ENCODE measurements around the gene NKX2-4.

Gene NKX2-4

GRCh38 chr20:21364413-21364812 lies 32.9 kb downstream of the NKX2-4 start:
- TF ChIP-seq CTCF (IDR thresholded peaks at IDR 0.05) = no peak

GRCh38 chr20:21361266-21361665 lies 36.1 kb downstream of the NKX2-4 start:
- TF ChIP-seq CTCF (IDR thresholded peaks at IDR 0.05) = no peak

- TF ChIP-seq CTCF (IDR thresholded peaks at IDR 0.05) = no peak
These were observed 36.6 kb downstream of the NKX2-4 start for GRCh38 chr20:21360705-21361104.

- no peak for TF ChIP-seq CTCF (IDR thresholded peaks at IDR 0.05)
These were observed 38.6 kb downstream of the NKX2-4 start for GRCh38 chr20:21358737-21359136.

- TF ChIP-seq CTCF (IDR thresholded peaks at IDR 0.05) = no peak
These were observed 39.5 kb downstream of the NKX2-4 start for GRCh38 chr20:21357844-21358243.

GRCh38 chr20:21356386-21356785 lies 40.9 kb downstream of the NKX2-4 start:
- no peak for TF ChIP-seq CTCF (IDR thresholded peaks at IDR 0.05)

GRCh38 chr20:21355981-21356380 lies 41.3 kb downstream of the NKX2-4 start:
- TF ChIP-seq CTCF (IDR thresholded peaks at IDR 0.05) = no peak

- TF ChIP-seq CTCF (IDR thresholded peaks at IDR 0.05) = no peak
These were observed 44.1 kb downstream of the NKX2-4 start for GRCh38 chr20:21353236-21353635.
